Activated gamma-delta T cell treated with anti-CD3 and anti-CD28 coated beads, Interleukin-2, amount 50 U/mL, for 16 hours (primary cell): ENCODE data around the gene IL26.
A peak's percentile ranks its signal among the peaks of the same experiment; 100 is the strongest.

Experiments
- DNase-seq: peaks from one replicate; pipeline ENCODE4 v3.0.0-alpha.2; 2020; ENCODE audit warnings: low read depth

IL26 gene

GRCh38 chr12:68225576-68226476 lies at the start of gene IL26:
TSS of gene IL26 (minus strand) at chr12:68225810. CDS start at chr12:68225756, 54 bp downstream.
- DNase-seq = no peak

GRCh38 chr12:68272732-68273131 lies 47.1 kb upstream of the IL26 start:
- no peak for DNase-seq

GRCh38 chr12:68271346-68271745 lies 45.7 kb upstream of the IL26 start:
- DNase-seq = no peak

GRCh38 chr12:68270358-68270757 lies 44.7 kb upstream of the IL26 start:
- no peak for DNase-seq

GRCh38 chr12:68269779-68270178 lies 44.2 kb upstream of the IL26 start:
- DNase-seq = no peak

- DNase-seq = no peak
Measured at GRCh38 chr12:68268967-68269366, 43.4 kb upstream of the IL26 start.

- no peak for DNase-seq
Measured at GRCh38 chr12:68267892-68268396, 42.3 kb upstream of the IL26 start.

GRCh38 chr12:68264857-68265256 lies 39.2 kb upstream of the IL26 start:
- DNase-seq = no peak

GRCh38 chr12:68264158-68264855 lies 38.7 kb upstream of the IL26 start:
- DNase-seq = no peak

GRCh38 chr12:68263366-68263765 lies 37.8 kb upstream of the IL26 start:
- no peak for DNase-seq

GRCh38 chr12:68261896-68262295 lies 36.3 kb upstream of the IL26 start:
- DNase-seq = no peak

GRCh38 chr12:68260153-68260552 lies 34.5 kb upstream of the IL26 start:
- DNase-seq = no peak

- DNase-seq = peak; percentile 5
Measured at GRCh38 chr12:68259318-68259940, 33.8 kb upstream of the IL26 start.

- no peak for DNase-seq
Measured at GRCh38 chr12:68253504-68253903, 27.9 kb upstream of the IL26 start, which contains the start of gene IL22. TSS of gene IL22 (minus strand) at chr12:68253604. CDS start at chr12:68253448, 156 bp downstream.

GRCh38 chr12:68252077-68252476 lies 26.5 kb upstream of the IL26 start:
- DNase-seq = no peak

GRCh38 chr12:68250454-68250853 lies 24.8 kb upstream of the IL26 start:
- DNase-seq = no peak

GRCh38 chr12:68247785-68248184 lies 22.2 kb upstream of the IL26 start:
- DNase-seq = no peak

- no peak for DNase-seq
Measured at GRCh38 chr12:68246350-68246749, 20.7 kb upstream of the IL26 start.

- DNase-seq = no peak
Measured at GRCh38 chr12:68245180-68246021, 19.8 kb upstream of the IL26 start.

- DNase-seq = no peak
Measured at GRCh38 chr12:68242777-68243176, 17.2 kb upstream of the IL26 start.

- peak; percentile 18 for DNase-seq
Measured at GRCh38 chr12:68240975-68241374, 15.4 kb upstream of the IL26 start.

GRCh38 chr12:68240079-68240478 lies 14.5 kb upstream of the IL26 start:
- no peak for DNase-seq
